Fibroblast of lung (primary cell): Measurements from ENCODE around the gene NAGPA. TPM values are rescaled to one million over a fixed set of nuclear protein-coding genes. Genes with fewer than 3 reads are reported as not detected.

Experiments used
- DNase-seq, 2 donors: peaks; one replicate each; pipeline versions ENCODE4 v3.0.0 to v3.0.0-alpha.2; 2010; ENCODE audit warnings: low read depth in 2 of 2
- H2AFZ ChIP-seq: 2 replicates; pipeline ENCODE4 v1.5.1; 2012; ENCODE audit warnings: low read length, control low read depth, inconsistent platforms
- H3K27ac ChIP-seq: 2 replicates; pipeline ENCODE4 v1.5.1; 2011; ENCODE audit warnings: low read length, control low read depth; ENCODE audit not compliant: insufficient read depth
- H3K27me3 ChIP-seq: 2 replicates; pipeline ENCODE4 v1.5.1; 2011; ENCODE audit warnings: mild to moderate bottlenecking, low read length; ENCODE audit not compliant: control insufficient read depth, insufficient read depth
- H3K36me3 ChIP-seq: 2 replicates; pipeline ENCODE4 v1.5.1; 2011; ENCODE audit warnings: low read length; ENCODE audit not compliant: control insufficient read depth, insufficient read depth
- H3K4me1 ChIP-seq: 2 replicates; pipeline ENCODE4 v1.5.1; 2011; ENCODE audit warnings: low read length; ENCODE audit not compliant: control insufficient read depth, insufficient read depth; ENCODE audit errors: extremely low read depth
- H3K4me2 ChIP-seq: 2 replicates; pipeline ENCODE4 v1.5.1; 2011; ENCODE audit warnings: low read length, control low read depth; ENCODE audit not compliant: insufficient read depth; ENCODE audit errors: extremely low read depth
- H3K4me3 ChIP-seq, 4 experiments: fragments of 200-600 bp in 1 of 4; sonication (generic) in 1 of 4; replicated peaks in 1 of 4; 2 replicates each; pipeline ENCODE4 v1.5.1; 2011 to 2016; ENCODE audit warnings: low read length in 4 of 4, low read depth in 3 of 4, mild to moderate bottlenecking in 3 of 4, control low read depth in 2 of 4, inconsistent platforms in 1 of 4, mixed read lengths in 1 of 4; ENCODE audit not compliant: insufficient read depth in 1 of 4; ENCODE audit errors: control extremely low read depth in 1 of 4
- H3K79me2 ChIP-seq: 2 replicates; pipeline ENCODE4 v1.5.1; 2012; ENCODE audit warnings: mild to moderate bottlenecking, low read length, inconsistent platforms; ENCODE audit not compliant: control insufficient read depth, insufficient read depth
- H3K9ac ChIP-seq: 2 replicates; pipeline ENCODE4 v1.5.1; 2011; ENCODE audit warnings: mild to moderate bottlenecking, low read length, control low read depth; ENCODE audit not compliant: insufficient read depth
- H3K9me3 ChIP-seq: 2 replicates; pipeline ENCODE4 v1.5.1; 2012; ENCODE audit warnings: low read depth, low read length; ENCODE audit not compliant: control insufficient read depth, insufficient read depth
- H4K20me1 ChIP-seq: 2 replicates; pipeline ENCODE4 v1.5.1; 2011; ENCODE audit warnings: low read length; ENCODE audit not compliant: control insufficient read depth, insufficient read depth; ENCODE audit errors: extremely low read depth
- EZH2 ChIP-seq: IDR thresholded peaks from 2 replicates; pipeline ENCODE4 v1.5.1; 2012; ENCODE audit warnings: low read length, control low read depth, mild to moderate bottlenecking; ENCODE audit errors: missing control alignments
- polyA plus RNA-seq, 2 donors: library from polyadenylated mRNA; depleted of rRNA in 1 of 2; stranded (reverse) in 1 of 2; unstranded in 1 of 2; fragments of >200 nt; gene quantifications; 2 replicates each; pipeline ENCODE4 v1.2.1, GENCODE V29; 2011 to 2012; ENCODE audit warnings: missing spikeins in 1 of 2
- total RNA-seq: library from RNA; depleted of rRNA; stranded (reverse); fragments of >200 nt; gene quantifications from 2 replicates; pipeline ENCODE4 v1.2.1, GENCODE V29; 2014
- TF ChIP-seq, protein P1 (sequence below), 2 donors: IDR thresholded peaks in 1 of 2; conservative IDR thresholded peaks in 1 of 2; 1 replicate in 1 of 2; 2 replicates in 1 of 2; pipeline ENCODE4 v1.5.1; 2011 to 2012; ENCODE audit warnings: low read length in 2 of 2, control low read depth in 1 of 2, inconsistent platforms in 1 of 2, low read depth in 1 of 2, mild to moderate bottlenecking in 1 of 2

NAGPA gene
- total and polyA plus RNA-seq, 2 donors (not counting 1 experiment from before 2014, with no cell fraction given), result 9.7 to 17.7 TPM

DNA sequence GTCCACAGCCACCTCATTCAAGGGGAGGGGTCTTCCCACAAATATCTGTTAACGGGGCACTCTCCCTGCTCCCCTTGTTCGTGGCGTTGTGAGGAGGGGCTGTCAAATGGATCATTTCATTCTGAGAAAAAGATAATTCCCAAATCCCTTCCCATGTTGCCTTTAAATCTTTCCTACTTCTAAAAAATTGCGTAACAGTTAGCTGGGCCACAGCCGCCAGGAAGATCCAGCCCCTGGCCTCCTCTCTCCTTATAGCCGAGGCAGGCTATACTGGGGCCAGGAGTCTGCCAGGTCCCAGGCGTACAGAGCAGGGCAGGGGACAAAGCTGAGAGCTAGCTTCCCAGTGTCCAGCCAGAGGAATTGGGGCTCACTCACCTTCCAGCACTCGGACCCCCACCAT, 31.6 kb upstream of the NAGPA start:
- Histone ChIP-seq H3K27me3 (peaks cover 12% of the 10 kb centered on the region), H3K9ac (no peak overlapping the region), H3K4me2 (no peak overlapping the region), H3K79me2 (no peaks in the 10 kb centered on the region), H3K4me3 (no peak overlapping the region), H3K27ac (no peak overlapping the region), H2AFZ (peak overlapping the region; percentile 12), H3K4me1 (no peaks in the 10 kb centered on the region), H3K36me3 (no peaks in the 10 kb centered on the region), H3K9me3 (no peaks in the 10 kb centered on the region), H4K20me1 (no peaks in the 10 kb centered on the region)
- no peak for DNase-seq
- no peak for TF ChIP-seq EZH2
- TF ChIP-seq, protein P1, sequence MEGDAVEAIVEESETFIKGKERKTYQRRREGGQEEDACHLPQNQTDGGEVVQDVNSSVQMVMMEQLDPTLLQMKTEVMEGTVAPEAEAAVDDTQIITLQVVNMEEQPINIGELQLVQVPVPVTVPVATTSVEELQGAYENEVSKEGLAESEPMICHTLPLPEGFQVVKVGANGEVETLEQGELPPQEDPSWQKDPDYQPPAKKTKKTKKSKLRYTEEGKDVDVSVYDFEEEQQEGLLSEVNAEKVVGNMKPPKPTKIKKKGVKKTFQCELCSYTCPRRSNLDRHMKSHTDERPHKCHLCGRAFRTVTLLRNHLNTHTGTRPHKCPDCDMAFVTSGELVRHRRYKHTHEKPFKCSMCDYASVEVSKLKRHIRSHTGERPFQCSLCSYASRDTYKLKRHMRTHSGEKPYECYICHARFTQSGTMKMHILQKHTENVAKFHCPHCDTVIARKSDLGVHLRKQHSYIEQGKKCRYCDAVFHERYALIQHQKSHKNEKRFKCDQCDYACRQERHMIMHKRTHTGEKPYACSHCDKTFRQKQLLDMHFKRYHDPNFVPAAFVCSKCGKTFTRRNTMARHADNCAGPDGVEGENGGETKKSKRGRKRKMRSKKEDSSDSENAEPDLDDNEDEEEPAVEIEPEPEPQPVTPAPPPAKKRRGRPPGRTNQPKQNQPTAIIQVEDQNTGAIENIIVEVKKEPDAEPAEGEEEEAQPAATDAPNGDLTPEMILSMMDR (conservative IDR thresholded peaks at IDR 0.05 in 1 of 2, IDR thresholded peaks at IDR 0.05 in 1 of 2; ENCODE audit: low read depth in 1 of 2, low read length in 2 of 2), result no peak

DNA sequence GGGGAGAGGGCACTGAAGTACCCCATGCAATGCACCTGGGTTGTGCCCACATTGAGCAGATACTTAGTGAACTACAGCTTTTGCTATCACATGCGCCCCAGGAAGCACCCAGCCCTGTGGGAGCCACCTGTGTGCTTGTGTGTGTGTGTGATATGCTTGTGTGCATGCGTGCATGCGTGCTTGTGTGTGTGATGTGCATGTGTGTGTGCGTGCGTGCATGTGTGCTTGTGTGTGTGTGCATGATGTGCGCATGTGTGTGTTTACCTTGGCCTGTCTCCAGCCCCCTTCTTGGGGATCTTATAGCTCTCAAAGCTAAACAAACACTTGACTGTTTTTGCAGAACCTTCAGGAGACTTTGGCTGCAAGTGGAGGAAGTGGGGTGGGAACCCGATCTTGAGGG, 31.2 kb upstream of the NAGPA start:
- Histone ChIP-seq H2AFZ (no peak overlapping the region), H3K27me3 (peaks cover 12% of the 10 kb centered on the region), H3K4me1 (no peaks in the 10 kb centered on the region), H3K27ac (no peak overlapping the region), H4K20me1 (no peaks in the 10 kb centered on the region), H3K36me3 (no peaks in the 10 kb centered on the region), H3K4me3 (no peak overlapping the region), H3K4me2 (no peak overlapping the region), H3K9me3 (no peaks in the 10 kb centered on the region), H3K79me2 (no peaks in the 10 kb centered on the region), H3K9ac (no peak overlapping the region)
- no peak for TF ChIP-seq EZH2
- TF ChIP-seq, protein P1 (conservative IDR thresholded peaks at IDR 0.05 in 1 of 2, IDR thresholded peaks at IDR 0.05 in 1 of 2; ENCODE audit: low read depth in 1 of 2, low read length in 2 of 2), result no peak
- peak in 1 of 2 donors; percentile 47 for DNase-seq

DNA sequence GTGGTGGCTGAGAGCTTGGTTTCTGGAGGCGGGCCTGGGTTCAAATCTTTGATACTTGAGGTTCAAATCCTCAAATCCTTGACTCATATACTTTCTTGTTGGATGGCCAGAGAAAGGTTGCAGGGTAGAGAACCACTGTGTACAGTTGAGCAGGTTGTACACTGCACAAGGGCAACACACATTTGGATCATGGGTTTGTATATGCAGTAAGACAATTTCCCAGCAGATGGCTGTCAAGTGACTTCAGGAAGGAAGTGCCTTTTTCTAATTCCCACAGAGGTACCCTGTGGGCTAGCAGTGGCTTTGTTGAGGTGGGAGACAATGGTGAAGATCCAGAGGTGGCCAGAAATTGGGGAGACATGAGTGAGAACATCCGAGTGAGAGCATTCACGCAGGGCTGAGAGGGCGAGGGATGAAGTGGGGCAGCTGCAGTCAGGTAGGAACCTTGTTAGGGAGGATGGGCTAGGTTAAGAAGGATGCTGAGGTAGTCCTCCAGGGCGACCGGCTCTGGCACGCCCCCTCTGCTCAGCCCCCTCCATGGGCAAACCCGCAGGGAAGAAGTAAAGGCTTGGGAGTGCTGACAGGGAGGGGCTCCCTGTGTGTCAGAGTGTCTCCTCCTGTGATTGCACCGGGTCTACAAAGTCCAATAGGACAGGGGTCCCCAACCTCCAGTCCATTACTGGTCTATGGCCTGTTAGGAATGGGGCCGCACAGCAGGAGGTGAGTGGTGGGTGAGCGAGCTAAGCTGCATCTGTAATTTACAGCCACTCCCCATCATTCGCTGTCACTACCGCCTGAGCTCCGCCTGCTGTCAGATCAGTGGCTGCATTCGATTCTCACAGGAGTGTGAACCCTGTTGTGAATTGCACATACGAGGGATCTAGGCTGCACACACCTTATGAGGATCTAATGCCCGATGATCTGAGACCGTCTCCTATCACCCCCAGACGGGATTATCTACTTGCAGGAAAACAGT, 29.3 kb upstream of the NAGPA start:
- Histone ChIP-seq H3K9ac (no peak overlapping the region), H3K4me3 (no peak overlapping the region), H3K36me3 (no peaks in the 10 kb centered on the region), H3K79me2 (no peaks in the 10 kb centered on the region), H4K20me1 (no peaks in the 10 kb centered on the region), H3K9me3 (no peaks in the 10 kb centered on the region), H2AFZ (no peak overlapping the region), H3K4me2 (no peak overlapping the region), H3K27me3 (peaks cover 12% of the 10 kb centered on the region), H3K27ac (no peak overlapping the region), H3K4me1 (no peaks in the 10 kb centered on the region)
- DNase-seq, result no peak
- TF ChIP-seq, protein P1 (conservative IDR thresholded peaks at IDR 0.05 in 1 of 2, IDR thresholded peaks at IDR 0.05 in 1 of 2; ENCODE audit: low read depth in 1 of 2, low read length in 2 of 2), result peak in 1 of 2 donors; percentile 3
- TF ChIP-seq EZH2, result no peak
